Loucy (cell line): ENCODE results near the gene ZNF484.
"Not testable (repeated sequence)": the region's sequence is repeated elsewhere in the genome, so short reads cannot be mapped to it uniquely, and the experiment has no call there.

Experiments used
- H2AFZ ChIP-seq: fragments of 200-600 bp; sonication (generic); 2 replicates; pipeline ENCODE4 v1.6.0; 2016; ENCODE audit warnings: antibody characterized with exemption, mild to moderate bottlenecking, low read length, moderate library complexity
- H3F3A ChIP-seq: fragments of 200-600 bp; 2 replicates; pipeline ENCODE4 v1.6.0; 2016; ENCODE audit warnings: antibody characterized with exemption, low read depth, mild to moderate bottlenecking
- H3K27me3 ChIP-seq: fragments of 200-600 bp; sonication (generic); 2 replicates; pipeline ENCODE4 v1.6.1; 2014; ENCODE audit warnings: low read length, mild to moderate bottlenecking; ENCODE audit not compliant: insufficient read depth, poor library complexity, severe bottlenecking
- H3K36me3 ChIP-seq: fragments of 200-600 bp; sonication (generic); 2 replicates; pipeline ENCODE4 v1.6.1; 2016; ENCODE audit warnings: low read length; ENCODE audit not compliant: insufficient read depth
- H3K4me1 ChIP-seq: fragments of 200-600 bp; sonication (generic); 2 replicates; pipeline ENCODE4 v1.5.1; 2014; ENCODE audit warnings: low read length, mild to moderate bottlenecking; ENCODE audit not compliant: insufficient read depth, poor library complexity, severe bottlenecking
- H3K4me2 ChIP-seq: fragments of 200-600 bp; sonication (generic); 2 replicates; pipeline ENCODE4 v1.6.0; 2014; ENCODE audit warnings: antibody characterized with exemption, low read length, low read depth, mild to moderate bottlenecking; ENCODE audit not compliant: poor library complexity, severe bottlenecking
- H3K4me3 ChIP-seq: fragments of 200-600 bp; sonication (generic); 2 replicates; pipeline ENCODE4 v1.5.1; 2014; ENCODE audit warnings: low read length, mild to moderate bottlenecking, mixed read lengths; ENCODE audit not compliant: poor library complexity, severe bottlenecking
- H3K79me2 ChIP-seq: fragments of 200-600 bp; sonication (generic); 2 replicates; pipeline ENCODE4 v1.6.1; 2014; ENCODE audit warnings: low read length; ENCODE audit not compliant: insufficient read depth
- H3K9ac ChIP-seq: fragments of 200-600 bp; sonication (generic); 2 replicates; pipeline ENCODE4 v1.6.0; 2014; ENCODE audit warnings: mild to moderate bottlenecking, low read depth, low read length, moderate library complexity; ENCODE audit not compliant: poor library complexity, severe bottlenecking
- H3K9me2 ChIP-seq: fragments of 200-600 bp; sonication (generic); replicated peaks from 2 replicates; pipeline ENCODE4 v1.6.1; 2016; ENCODE audit warnings: low read depth, low read length, mixed read lengths
- H3K9me3 ChIP-seq: fragments of 200-600 bp; sonication (generic); 2 replicates; pipeline ENCODE4 v1.6.1; 2014; ENCODE audit warnings: mild to moderate bottlenecking, antibody characterized with exemption, low read length, low read depth; ENCODE audit not compliant: insufficient read depth
- H4K20me1 ChIP-seq: fragments of 200-600 bp; sonication (generic); 2 replicates; pipeline ENCODE4 v1.6.0; 2014; ENCODE audit warnings: antibody characterized with exemption, low read length, mild to moderate bottlenecking; ENCODE audit not compliant: insufficient read depth, poor library complexity, severe bottlenecking
- EZH2phosphoT487 ChIP-seq: fragments of 200-600 bp; IDR thresholded peaks from 2 replicates; pipeline ENCODE4 v1.6.1; 2018; ENCODE audit warnings: antibody characterized with exemption, mild to moderate bottlenecking, moderate library complexity, borderline replicate concordance
- TF ChIP-seq, protein P1 (sequence below): fragments of 200-600 bp; sonication (generic); conservative IDR thresholded peaks from 2 replicates; pipeline ENCODE4 v1.5.1; 2014; ENCODE audit warnings: mild to moderate bottlenecking, antibody characterized with exemption, low read length

ZNF484 gene

DNA sequence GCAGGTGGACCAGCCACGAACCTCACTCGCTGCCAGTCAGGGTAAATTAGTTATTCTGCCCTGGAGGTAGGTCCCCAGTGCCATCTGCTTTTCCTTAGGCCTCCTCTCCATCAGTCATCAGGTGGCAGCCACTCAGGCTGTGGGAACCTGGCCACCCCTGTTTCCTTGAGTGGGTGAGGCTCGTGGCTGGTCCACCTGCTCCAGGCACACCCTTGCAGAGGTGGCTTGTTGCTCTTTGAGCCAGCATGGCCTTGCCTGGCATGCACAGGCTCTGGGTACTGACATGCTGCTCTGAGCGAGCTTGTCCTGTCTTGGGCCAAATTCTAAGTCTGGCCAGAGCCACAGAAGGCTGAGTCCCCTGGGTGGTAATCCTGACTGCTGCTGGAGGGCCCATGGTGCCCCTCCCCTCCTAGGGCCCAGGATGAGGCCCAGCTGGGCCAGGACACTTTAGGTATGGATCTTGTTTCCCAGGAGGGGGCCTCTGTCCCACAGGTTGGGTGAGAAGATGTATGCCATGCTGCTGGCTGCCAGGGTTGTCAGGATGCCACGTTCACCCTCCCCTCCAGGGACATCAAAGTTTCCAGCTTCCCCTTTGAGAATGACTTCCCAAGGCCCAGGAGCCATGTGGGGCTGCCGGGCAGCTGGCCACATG lies 17.0 kb upstream of the ZNF484 start:
- no peaks in the 10 kb centered on the region for H3F3A ChIP-seq
- no peaks in the 10 kb centered on the region for H3K27me3 ChIP-seq
- no peaks in the 10 kb centered on the region for H3K36me3 ChIP-seq
- H4K20me1 ChIP-seq, result no peaks in the 10 kb centered on the region
- no peaks in the 10 kb centered on the region for H3K9me3 ChIP-seq
- H3K79me2 ChIP-seq, result no peaks in the 10 kb centered on the region
- H2AFZ ChIP-seq, result no peak overlapping the region
- no peak overlapping the region for H3K9ac ChIP-seq
- no peak for TF ChIP-seq EZH2phosphoT487
- TF ChIP-seq, protein P1, sequence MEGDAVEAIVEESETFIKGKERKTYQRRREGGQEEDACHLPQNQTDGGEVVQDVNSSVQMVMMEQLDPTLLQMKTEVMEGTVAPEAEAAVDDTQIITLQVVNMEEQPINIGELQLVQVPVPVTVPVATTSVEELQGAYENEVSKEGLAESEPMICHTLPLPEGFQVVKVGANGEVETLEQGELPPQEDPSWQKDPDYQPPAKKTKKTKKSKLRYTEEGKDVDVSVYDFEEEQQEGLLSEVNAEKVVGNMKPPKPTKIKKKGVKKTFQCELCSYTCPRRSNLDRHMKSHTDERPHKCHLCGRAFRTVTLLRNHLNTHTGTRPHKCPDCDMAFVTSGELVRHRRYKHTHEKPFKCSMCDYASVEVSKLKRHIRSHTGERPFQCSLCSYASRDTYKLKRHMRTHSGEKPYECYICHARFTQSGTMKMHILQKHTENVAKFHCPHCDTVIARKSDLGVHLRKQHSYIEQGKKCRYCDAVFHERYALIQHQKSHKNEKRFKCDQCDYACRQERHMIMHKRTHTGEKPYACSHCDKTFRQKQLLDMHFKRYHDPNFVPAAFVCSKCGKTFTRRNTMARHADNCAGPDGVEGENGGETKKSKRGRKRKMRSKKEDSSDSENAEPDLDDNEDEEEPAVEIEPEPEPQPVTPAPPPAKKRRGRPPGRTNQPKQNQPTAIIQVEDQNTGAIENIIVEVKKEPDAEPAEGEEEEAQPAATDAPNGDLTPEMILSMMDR, result no peak
- H3K4me1 ChIP-seq, result no peaks in the 10 kb centered on the region
- no peak overlapping the region for H3K4me2 ChIP-seq
- H3K9me2 ChIP-seq, result no peaks in the 10 kb centered on the region
- H3K4me3 ChIP-seq, result no peak overlapping the region

DNA sequence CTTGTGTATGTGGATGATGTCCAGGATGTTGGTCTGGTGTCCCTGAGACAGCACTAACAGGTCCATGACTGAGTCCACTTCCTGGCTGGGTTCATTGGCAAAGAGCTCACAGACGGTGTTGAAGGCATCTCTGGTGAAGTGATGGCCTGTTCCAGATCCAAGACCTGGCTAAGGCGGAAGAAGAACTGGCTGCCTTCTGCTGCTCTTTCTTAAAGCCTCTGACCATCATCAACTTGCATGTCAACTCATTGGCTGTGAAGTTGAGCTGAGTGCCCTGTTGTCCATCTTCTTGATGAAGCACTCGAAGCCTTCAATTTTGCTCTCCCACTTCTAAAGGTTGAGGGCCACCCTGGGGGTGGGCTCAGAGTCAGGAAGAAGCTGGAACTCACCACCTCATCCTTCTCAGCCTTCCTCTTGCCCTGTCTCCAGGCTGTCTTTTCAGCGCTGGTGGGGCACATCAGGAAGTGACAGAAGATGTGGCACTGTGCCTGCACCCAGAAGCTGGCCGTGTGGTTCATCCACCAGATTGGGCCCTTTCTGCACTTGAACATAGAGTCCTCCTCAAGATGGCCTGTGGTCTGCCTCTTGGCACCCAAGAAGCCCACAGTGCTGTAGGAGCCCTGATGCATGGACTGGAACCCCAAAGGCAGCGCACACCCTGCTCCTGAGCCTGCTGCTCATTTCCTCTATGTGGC lies 16.2 kb upstream of the ZNF484 start:
- not testable (repeated sequence) for H3K9me2 ChIP-seq, H3K27me3 ChIP-seq, H3K79me2 ChIP-seq, H3K9me3 ChIP-seq, H2AFZ ChIP-seq, H3K9ac ChIP-seq, H3F3A ChIP-seq, H3K4me2 ChIP-seq, H3K36me3 ChIP-seq, H3K4me1 ChIP-seq, H4K20me1 ChIP-seq, H3K4me3 ChIP-seq

DNA sequence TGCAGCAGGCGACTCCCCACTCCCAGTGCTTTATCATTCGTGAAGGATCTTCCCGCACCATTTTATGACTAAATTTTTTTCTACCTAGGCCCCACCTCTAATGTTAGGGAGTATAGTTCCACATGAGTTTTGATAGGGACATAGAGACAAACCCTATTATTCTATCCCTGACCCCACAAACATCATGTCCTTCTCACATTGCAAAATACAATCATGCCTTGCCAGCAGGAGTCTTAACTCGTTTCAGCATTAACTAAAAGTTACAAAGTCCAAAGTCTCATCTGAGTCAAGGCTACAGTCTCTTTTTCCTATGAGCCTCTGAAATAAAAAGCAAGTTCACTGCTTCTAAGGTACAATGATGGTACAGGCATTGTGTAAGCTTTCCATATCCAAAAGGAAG lies 14.4 kb upstream of the ZNF484 start:
- peaks cover 13% of the 10 kb centered on the region for H3K4me1 ChIP-seq
- not testable (repeated sequence) for H3K27me3 ChIP-seq

DNA sequence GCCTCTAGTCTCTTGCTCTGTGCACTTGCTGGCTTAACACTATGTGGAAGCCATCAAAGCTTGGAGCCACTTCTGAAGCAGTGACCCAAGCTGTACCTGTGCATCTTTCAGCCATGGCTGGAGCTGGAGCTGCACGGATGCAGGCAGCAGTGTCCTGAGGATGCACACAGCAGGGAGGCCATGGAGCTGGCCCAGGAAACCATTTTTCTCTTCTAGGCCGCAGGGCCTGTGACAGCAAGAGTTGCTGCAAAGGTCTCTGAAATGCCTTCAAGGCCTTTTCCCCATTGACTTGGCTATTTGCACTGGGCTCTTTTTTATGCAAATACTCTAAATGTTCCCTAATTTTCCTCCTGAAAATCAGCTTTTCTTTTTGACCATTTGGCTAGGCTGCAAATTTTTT lies 12.9 kb upstream of the ZNF484 start:
- peaks cover 21% of the 10 kb centered on the region for H3K4me1 ChIP-seq
- no peaks in the 10 kb centered on the region for H4K20me1 ChIP-seq
- H3K4me3 ChIP-seq, result no peak overlapping the region
- H3K9me3 ChIP-seq, result no peaks in the 10 kb centered on the region
- no peaks in the 10 kb centered on the region for H3K79me2 ChIP-seq
- no peaks in the 10 kb centered on the region for H3K27me3 ChIP-seq
- TF ChIP-seq, protein P1, result no peak
- H3K9ac ChIP-seq, result no peak overlapping the region
- H2AFZ ChIP-seq, result no peak overlapping the region
- no peaks in the 10 kb centered on the region for H3K9me2 ChIP-seq
- no peak overlapping the region for H3K4me2 ChIP-seq
- no peaks in the 10 kb centered on the region for H3F3A ChIP-seq
- no peaks in the 10 kb centered on the region for H3K36me3 ChIP-seq

More for the DNA sequence above, 14.4 kb upstream of the ZNF484 start:
- H3K4me3 ChIP-seq, H3K4me2 ChIP-seq, H2AFZ ChIP-seq, H3F3A ChIP-seq, H3K9ac ChIP-seq, H3K9me2 ChIP-seq, H3K36me3 ChIP-seq, H4K20me1 ChIP-seq, H3K9me3 ChIP-seq, H3K79me2 ChIP-seq: not testable (repeated sequence)
